ENCODE measurements around the gene PRPF6. TPM values are rescaled to one million over a fixed set of nuclear protein-coding genes. Genes with fewer than 3 reads are reported as not detected.
A peak's percentile ranks its signal among the peaks of the same experiment; 100 is the strongest.

The PRPF6 gene
- total and polyA plus RNA-seq, 2 of the 13 experiments (the other 11 are each of a cell fraction or from before 2014, with no cell fraction given), result 63.7 to 101 TPM

DNA sequence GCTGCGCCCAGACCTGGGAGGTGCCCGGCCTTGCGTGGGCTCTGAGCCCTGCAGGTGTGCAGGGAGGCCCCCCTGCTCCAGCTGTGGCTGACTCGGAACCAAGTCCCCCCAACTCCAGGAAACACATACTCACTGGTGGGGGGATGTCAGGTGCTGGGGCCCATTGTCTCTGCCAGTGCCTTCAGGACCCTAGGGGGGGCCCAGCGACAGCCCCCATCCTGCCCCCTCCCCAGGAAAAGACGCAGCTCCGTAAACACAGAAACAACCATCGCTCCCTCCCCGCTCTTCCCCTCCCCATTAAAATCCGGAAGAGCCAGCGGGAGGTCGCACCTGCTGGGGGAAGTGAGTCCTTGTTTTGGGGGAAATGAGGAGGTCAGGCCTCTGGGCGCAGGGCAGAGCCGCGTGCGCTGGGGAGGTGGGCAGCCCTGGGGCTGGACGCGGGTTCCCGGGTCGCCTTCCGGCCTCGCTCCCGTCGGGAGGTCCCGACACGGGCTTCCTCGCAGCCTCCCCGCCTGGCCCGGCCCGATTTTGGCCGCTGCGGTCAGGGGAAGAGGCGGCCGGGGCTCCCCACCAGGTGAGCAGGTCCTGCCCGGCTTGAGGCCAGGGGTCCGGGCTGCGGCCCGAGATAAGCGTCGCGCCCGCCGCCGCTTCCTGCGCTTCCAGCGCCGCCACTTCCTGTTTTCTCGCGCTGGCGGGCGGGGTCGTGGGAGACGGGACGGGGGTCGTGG lies 61.3 kb downstream of the PRPF6 start (continued):
- TF ChIP-seq MTF2 (CRISPR knock-in tag; IDR thresholded peaks at IDR 0.05; ENCODE audit: borderline replicate concordance), result no peak
- peak; percentile 34 for TF ChIP-seq RFXAP (CRISPR knock-in tag; IDR thresholded peaks at IDR 0.05; ENCODE audit: borderline replicate concordance)
- TF ChIP-seq BRCA1 (CRISPR knock-in tag; IDR thresholded peaks at IDR 0.05), result no peak
- TF ChIP-seq SUZ12 (IDR thresholded peaks at IDR 0.05; ENCODE audit: low read depth, low read length), result no peak
- no peak for TF ChIP-seq MAFF (IDR thresholded peaks at IDR 0.05; ENCODE audit: low read depth, low read length)
- TF ChIP-seq ZC3H13 (CRISPR knock-in tag; IDR thresholded peaks at IDR 0.05), result peak; percentile 71
- TF ChIP-seq, protein P1, sequence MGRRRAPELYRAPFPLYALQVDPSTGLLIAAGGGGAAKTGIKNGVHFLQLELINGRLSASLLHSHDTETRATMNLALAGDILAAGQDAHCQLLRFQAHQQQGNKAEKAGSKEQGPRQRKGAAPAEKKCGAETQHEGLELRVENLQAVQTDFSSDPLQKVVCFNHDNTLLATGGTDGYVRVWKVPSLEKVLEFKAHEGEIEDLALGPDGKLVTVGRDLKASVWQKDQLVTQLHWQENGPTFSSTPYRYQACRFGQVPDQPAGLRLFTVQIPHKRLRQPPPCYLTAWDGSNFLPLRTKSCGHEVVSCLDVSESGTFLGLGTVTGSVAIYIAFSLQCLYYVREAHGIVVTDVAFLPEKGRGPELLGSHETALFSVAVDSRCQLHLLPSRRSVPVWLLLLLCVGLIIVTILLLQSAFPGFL (CRISPR knock-in tag; IDR thresholded peaks at IDR 0.05), result no peak
- TF ChIP-seq, protein P2, sequence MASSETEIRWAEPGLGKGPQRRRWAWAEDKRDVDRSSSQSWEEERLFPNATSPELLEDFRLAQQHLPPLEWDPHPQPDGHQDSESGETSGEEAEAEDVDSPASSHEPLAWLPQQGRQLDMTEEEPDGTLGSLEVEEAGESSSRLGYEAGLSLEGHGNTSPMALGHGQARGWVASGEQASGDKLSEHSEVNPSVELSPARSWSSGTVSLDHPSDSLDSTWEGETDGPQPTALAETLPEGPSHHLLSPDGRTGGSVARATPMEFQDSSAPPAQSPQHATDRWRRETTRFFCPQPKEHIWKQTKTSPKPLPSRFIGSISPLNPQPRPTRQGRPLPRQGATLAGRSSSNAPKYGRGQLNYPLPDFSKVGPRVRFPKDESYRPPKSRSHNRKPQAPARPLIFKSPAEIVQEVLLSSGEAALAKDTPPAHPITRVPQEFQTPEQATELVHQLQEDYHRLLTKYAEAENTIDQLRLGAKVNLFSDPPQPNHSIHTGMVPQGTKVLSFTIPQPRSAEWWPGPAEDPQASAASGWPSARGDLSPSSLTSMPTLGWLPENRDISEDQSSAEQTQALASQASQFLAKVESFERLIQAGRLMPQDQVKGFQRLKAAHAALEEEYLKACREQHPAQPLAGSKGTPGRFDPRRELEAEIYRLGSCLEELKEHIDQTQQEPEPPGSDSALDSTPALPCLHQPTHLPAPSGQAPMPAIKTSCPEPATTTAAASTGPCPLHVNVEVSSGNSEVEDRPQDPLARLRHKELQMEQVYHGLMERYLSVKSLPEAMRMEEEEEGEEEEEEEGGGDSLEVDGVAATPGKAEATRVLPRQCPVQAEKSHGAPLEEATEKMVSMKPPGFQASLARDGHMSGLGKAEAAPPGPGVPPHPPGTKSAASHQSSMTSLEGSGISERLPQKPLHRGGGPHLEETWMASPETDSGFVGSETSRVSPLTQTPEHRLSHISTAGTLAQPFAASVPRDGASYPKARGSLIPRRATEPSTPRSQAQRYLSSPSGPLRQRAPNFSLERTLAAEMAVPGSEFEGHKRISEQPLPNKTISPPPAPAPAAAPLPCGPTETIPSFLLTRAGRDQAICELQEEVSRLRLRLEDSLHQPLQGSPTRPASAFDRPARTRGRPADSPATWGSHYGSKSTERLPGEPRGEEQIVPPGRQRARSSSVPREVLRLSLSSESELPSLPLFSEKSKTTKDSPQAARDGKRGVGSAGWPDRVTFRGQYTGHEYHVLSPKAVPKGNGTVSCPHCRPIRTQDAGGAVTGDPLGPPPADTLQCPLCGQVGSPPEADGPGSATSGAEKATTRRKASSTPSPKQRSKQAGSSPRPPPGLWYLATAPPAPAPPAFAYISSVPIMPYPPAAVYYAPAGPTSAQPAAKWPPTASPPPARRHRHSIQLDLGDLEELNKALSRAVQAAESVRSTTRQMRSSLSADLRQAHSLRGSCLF (CRISPR knock-in tag; IDR thresholded peaks at IDR 0.05; ENCODE audit: borderline replicate concordance), result no peak
- TF ChIP-seq, protein P3, sequence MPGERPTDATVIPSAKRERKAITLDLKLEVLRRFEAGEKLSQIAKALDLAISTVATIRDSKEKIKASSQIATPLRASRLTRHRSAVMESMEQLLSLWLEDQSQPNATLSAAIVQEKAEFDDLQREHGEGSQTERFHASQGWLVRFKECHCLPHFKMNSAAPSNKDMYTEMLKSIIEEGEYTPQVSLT (CRISPR knock-in tag; IDR thresholded peaks at IDR 0.05; ENCODE audit: borderline replicate concordance, low read depth), result no peak
- TF ChIP-seq, protein P4, sequence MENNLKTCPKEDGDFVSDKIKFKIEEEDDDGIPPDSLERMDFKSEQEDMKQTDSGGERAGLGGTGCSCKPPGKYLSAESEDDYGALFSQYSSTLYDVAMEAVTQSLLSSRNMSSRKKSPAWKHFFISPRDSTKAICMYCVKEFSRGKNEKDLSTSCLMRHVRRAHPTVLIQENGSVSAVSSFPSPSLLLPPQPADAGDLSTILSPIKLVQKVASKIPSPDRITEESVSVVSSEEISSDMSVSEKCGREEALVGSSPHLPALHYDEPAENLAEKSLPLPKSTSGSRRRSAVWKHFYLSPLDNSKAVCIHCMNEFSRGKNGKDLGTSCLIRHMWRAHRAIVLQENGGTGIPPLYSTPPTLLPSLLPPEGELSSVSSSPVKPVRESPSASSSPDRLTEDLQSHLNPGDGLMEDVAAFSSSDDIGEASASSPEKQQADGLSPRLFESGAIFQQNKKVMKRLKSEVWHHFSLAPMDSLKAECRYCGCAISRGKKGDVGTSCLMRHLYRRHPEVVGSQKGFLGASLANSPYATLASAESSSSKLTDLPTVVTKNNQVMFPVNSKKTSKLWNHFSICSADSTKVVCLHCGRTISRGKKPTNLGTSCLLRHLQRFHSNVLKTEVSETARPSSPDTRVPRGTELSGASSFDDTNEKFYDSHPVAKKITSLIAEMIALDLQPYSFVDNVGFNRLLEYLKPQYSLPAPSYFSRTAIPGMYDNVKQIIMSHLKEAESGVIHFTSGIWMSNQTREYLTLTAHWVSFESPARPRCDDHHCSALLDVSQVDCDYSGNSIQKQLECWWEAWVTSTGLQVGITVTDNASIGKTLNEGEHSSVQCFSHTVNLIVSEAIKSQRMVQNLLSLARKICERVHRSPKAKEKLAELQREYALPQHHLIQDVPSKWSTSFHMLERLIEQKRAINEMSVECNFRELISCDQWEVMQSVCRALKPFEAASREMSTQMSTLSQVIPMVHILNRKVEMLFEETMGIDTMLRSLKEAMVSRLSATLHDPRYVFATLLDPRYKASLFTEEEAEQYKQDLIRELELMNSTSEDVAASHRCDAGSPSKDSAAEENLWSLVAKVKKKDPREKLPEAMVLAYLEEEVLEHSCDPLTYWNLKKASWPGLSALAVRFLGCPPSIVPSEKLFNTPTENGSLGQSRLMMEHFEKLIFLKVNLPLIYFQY (CRISPR knock-in tag; IDR thresholded peaks at IDR 0.05; ENCODE audit: borderline replicate concordance), result no peak
- no peak for TF ChIP-seq ZNF34 (CRISPR knock-in tag; IDR thresholded peaks at IDR 0.05; ENCODE audit: borderline replicate concordance)
- TF ChIP-seq FOSL1 (CRISPR knock-in tag; IDR thresholded peaks at IDR 0.05; ENCODE audit: borderline replicate concordance), result peak; percentile 26; the same call in 1 of the 2 replicates
- TF ChIP-seq KLF11 (CRISPR knock-in tag; IDR thresholded peaks at IDR 0.05), result no peak; the same call in 1 of the 2 replicates
- TF ChIP-seq SIX4 (CRISPR knock-in tag; IDR thresholded peaks at IDR 0.05), result no peak
- TF ChIP-seq CENPX (CRISPR knock-in tag; IDR thresholded peaks at IDR 0.05), result no peak
- TF ChIP-seq ZNF331 (CRISPR knock-in tag; IDR thresholded peaks at IDR 0.05), result peak; percentile 50; the same call in 1 of the 2 replicates
- TF ChIP-seq KDM1A (CRISPR knock-in tag; IDR thresholded peaks at IDR 0.05), result no peak

Measured in HepG2 (cell line).